H1 (cell line): ENCODE measurements around the gene RNF224. TPM values are rescaled to one million over a fixed set of nuclear protein-coding genes. Genes with fewer than 3 reads are reported as not detected.

Source experiments
- CTCF ChIA-PET: fragments of 300-600 bp; sonication (Branson Sonifier 250); formaldehyde crosslinking; loops from one replicate; lab custom pipeline; 2021; ENCODE audit not compliant: partially characterized antibody; lab: Charles Lee
- POLR2A ChIA-PET: fragments of 300-600 bp; sonication (Branson Sonifier 250); formaldehyde crosslinking; loops from one replicate; lab custom pipeline; 2021; ENCODE audit warnings: inconsistent platforms; ENCODE audit not compliant: partially characterized antibody; lab: Charles Lee
- DNase-seq, 2 experiments: peaks; one replicate each; pipeline versions ENCODE4 v3.0.0 to v3.0.0-alpha.2; 2010 to 2022; ENCODE audit warnings: low spot score in 2 of 2, low read depth in 1 of 2, mixed read lengths in 1 of 2
- FAIRE-seq: peaks from 2 replicates; lab custom pipeline; 2011; peaks lifted over from hg19 to GRCh38; lab: Jason Lieb, UNC
- H2AFZ ChIP-seq: 2 replicates; pipeline ENCODE4 v1.8.1; 2012; ENCODE audit warnings: low read length, inconsistent platforms
- H2AK5ac ChIP-seq: 2 replicates; pipeline ENCODE4 v1.6.1; 2013; ENCODE audit warnings: low read depth, low read length
- H2BK120ac ChIP-seq: replicated peaks from 2 replicates; pipeline ENCODE3; 2013; ENCODE audit warnings: low read depth, low read length, inconsistent platforms
- H2BK12ac ChIP-seq: 2 replicates; pipeline ENCODE4 v1.6.1; 2013; ENCODE audit warnings: low read depth, low read length
- H2BK15ac ChIP-seq: 2 replicates; pipeline ENCODE4 v1.6.1; 2013; ENCODE audit warnings: low read length
- H2BK20ac ChIP-seq: 2 replicates; pipeline ENCODE4 v1.6.1; 2013; ENCODE audit warnings: low read length
- H2BK5ac ChIP-seq: 2 replicates; pipeline ENCODE4 v1.6.1; 2013; ENCODE audit warnings: low read depth, low read length
- H3K14ac ChIP-seq: 2 replicates; pipeline ENCODE4 v1.6.1; 2013; ENCODE audit warnings: inconsistent platforms; ENCODE audit not compliant: insufficient read length
- H3K18ac ChIP-seq: 2 replicates; pipeline ENCODE4 v1.6.1; 2013; ENCODE audit warnings: low read length; ENCODE audit errors: extremely low read depth
- H3K23ac ChIP-seq: 2 replicates; pipeline ENCODE4 v1.6.1; 2013; ENCODE audit warnings: inconsistent platforms; ENCODE audit not compliant: insufficient read length
- H3K23me2 ChIP-seq: 2 replicates; pipeline ENCODE4 v1.6.1; 2013; ENCODE audit warnings: low read depth, low read length
- H3K27ac ChIP-seq: 2 replicates; pipeline ENCODE4 v1.6.1; 2011; ENCODE audit warnings: low read depth, low read length, inconsistent platforms
- H3K27me3 ChIP-seq, 4 experiments: replicated peaks in 1 of 4; 1 replicate in 1 of 4; 2 replicates in 3 of 4; pipeline versions ENCODE4 v1.6.1 to v1.8.1; 2011 to 2013; ENCODE audit warnings: low read length in 3 of 4, mild to moderate bottlenecking in 3 of 4, inconsistent platforms in 2 of 4, mixed read lengths in 2 of 4, moderate library complexity in 1 of 4; ENCODE audit not compliant: control insufficient read depth in 3 of 4, insufficient read depth in 3 of 4; ENCODE audit errors: extremely low read depth in 1 of 4
- H3K36me3 ChIP-seq, 4 experiments: 2 replicates each; pipeline versions ENCODE4 v1.6.1 to v1.8.1; 2011 to 2013; ENCODE audit warnings: mild to moderate bottlenecking in 4 of 4, low read length in 3 of 4, moderate library complexity in 2 of 4, control low read depth in 1 of 4, inconsistent platforms in 1 of 4; ENCODE audit not compliant: insufficient read depth in 4 of 4, control insufficient read depth in 2 of 4
- H3K4ac ChIP-seq: replicated peaks from 2 replicates; pipeline ENCODE3; 2013; ENCODE audit warnings: low read length, low read depth, mixed read lengths, inconsistent platforms; ENCODE audit not compliant: insufficient read length
- H3K4me1 ChIP-seq, 4 experiments: replicated peaks in 1 of 4; 1 replicate in 1 of 4; 2 replicates in 3 of 4; pipeline versions ENCODE4 v1.6.1 to v1.8.1; 2011 to 2013; ENCODE audit warnings: low read length in 3 of 4, inconsistent platforms in 2 of 4, mixed read lengths in 1 of 4; ENCODE audit not compliant: insufficient read depth in 4 of 4, control insufficient read depth in 3 of 4
- H3K4me2 ChIP-seq, 2 experiments: 2 replicates each; pipeline versions ENCODE4 v1.6.1 to v1.8.1; 2011 to 2013; ENCODE audit warnings: low read depth in 2 of 2, low read length in 2 of 2, control low read depth in 1 of 2, inconsistent platforms in 1 of 2, mild to moderate bottlenecking in 1 of 2; ENCODE audit not compliant: insufficient read depth in 1 of 2
- H3K4me3 ChIP-seq, 4 experiments: fragments of 200-600, 300-600 bp in 1 of 4; sonication (generic), shearing (Covaris generic), sonication (Bioruptor Twin) in 1 of 4; 2 replicates each; pipeline versions ENCODE4 v1.5.1 to v1.8.1; 2011 to 2016; ENCODE audit warnings: low read length in 4 of 4, low read depth in 3 of 4, control low read depth in 2 of 4, inconsistent platforms in 2 of 4, mild to moderate bottlenecking in 2 of 4, mixed read lengths in 1 of 4, moderate library complexity in 1 of 4; ENCODE audit not compliant: insufficient read depth in 2 of 4; ENCODE audit errors: extremely low read depth in 1 of 4
- H3K56ac ChIP-seq: replicated peaks from 2 replicates; pipeline ENCODE3; 2013; ENCODE audit warnings: low read depth, mild to moderate bottlenecking, mixed read lengths, low read length, inconsistent platforms; ENCODE audit not compliant: insufficient read length
- H3K79me1 ChIP-seq: 2 replicates; pipeline ENCODE4 v1.6.1; 2013; ENCODE audit warnings: low read depth, low read length, control low read depth
- H3K79me2 ChIP-seq, 2 experiments: 2 replicates each; pipeline versions ENCODE4 v1.6.1 to v1.8.1; 2012 to 2013; ENCODE audit warnings: low read length in 2 of 2, mild to moderate bottlenecking in 2 of 2, inconsistent platforms in 1 of 2; ENCODE audit not compliant: insufficient read depth in 2 of 2, control insufficient read depth in 1 of 2
- H3K9ac ChIP-seq, 4 experiments: replicated peaks in 1 of 4; 1 replicate in 1 of 4; 2 replicates in 3 of 4; pipeline versions ENCODE4 v1.6.1 to v1.8.1; 2011 to 2013; ENCODE audit warnings: low read depth in 3 of 4, low read length in 3 of 4, control low read depth in 2 of 4, mild to moderate bottlenecking in 2 of 4, moderate library complexity in 2 of 4, inconsistent platforms in 1 of 4; ENCODE audit errors: extremely low read depth in 1 of 4
- H3K9me3 ChIP-seq, 2 experiments: 2 replicates each; pipeline versions ENCODE4 v1.6.1 to v1.8.1; 2012 to 2013; ENCODE audit warnings: mild to moderate bottlenecking in 2 of 2, moderate library complexity in 2 of 2, control low read depth in 1 of 2, inconsistent platforms in 1 of 2, low read depth in 1 of 2, low read length in 1 of 2, mixed read lengths in 1 of 2; ENCODE audit not compliant: insufficient read depth in 2 of 2
- H4K20me1 ChIP-seq, 2 experiments: replicated peaks in 1 of 2; 2 replicates each; pipeline versions ENCODE3 to v1.8.1; 2011 to 2013; ENCODE audit warnings: inconsistent platforms in 2 of 2, low read length in 2 of 2, mild to moderate bottlenecking in 1 of 2; ENCODE audit not compliant: insufficient read depth in 2 of 2, control insufficient read depth in 1 of 2
- H4K5ac ChIP-seq: 2 replicates; pipeline ENCODE4 v1.6.1; 2013; ENCODE audit warnings: low read length, low read depth, mixed read lengths, inconsistent platforms; ENCODE audit not compliant: insufficient read length
- H4K8ac ChIP-seq: 2 replicates; pipeline ENCODE4 v1.8.0; 2013; ENCODE audit warnings: mild to moderate bottlenecking, moderate library complexity, low read length, inconsistent platforms; ENCODE audit not compliant: insufficient read depth; ENCODE audit errors: extremely low read depth
- H4K91ac ChIP-seq: replicated peaks from 2 replicates; pipeline ENCODE3; 2013; ENCODE audit warnings: low read length, mixed read lengths, inconsistent platforms; ENCODE audit not compliant: insufficient read length
- POLR2AphosphoS5 ChIP-seq: IDR thresholded peaks from 2 replicates; pipeline ENCODE4 v1.6.1; 2011; ENCODE audit warnings: low read depth, low read length
- SP1 ChIP-seq: IDR thresholded peaks from 2 replicates; pipeline ENCODE4 v1.6.1; 2011; ENCODE audit warnings: low read depth, low read length
- WGBS, 2 experiments: shearing (Covaris generic) in 1 of 2; methylation state at CpG; one replicate each; pipeline versions ENCODE4 v1.1.6 to v1.1.7; 2013 to 2015; ENCODE audit warnings: low lambda C conversion rate in 2 of 2, mixed read lengths in 2 of 2, inconsistent platforms in 1 of 2, low coverage in 1 of 2, missing lambda C conversion rate in 1 of 2; ENCODE audit not compliant: insufficient replicate concordance in 2 of 2, insufficient coverage in 1 of 2, insufficient read length in 1 of 2; ENCODE audit errors: extremely low coverage in 1 of 2, missing lambda C conversion rate in 1 of 2; 5-methylcytosine and 5-hydroxymethylcytosine counted together
- polyA plus RNA-seq, 7 experiments: library from polyadenylated mRNA; depleted of rRNA in 3 of 7; stranded (reverse) in 5 of 7; unstranded in 2 of 7; fragments of >200 nt in 5 of 7; fragments of 200-250 nt in 2 of 7; gene quantifications; 1 replicate in 5 of 7; 2 replicates in 1 of 7; 4 replicates in 1 of 7; pipeline versions ENCODE4 v1.2.1 to v1.2.3, GENCODE V29; 2011 to 2013; ENCODE audit warnings: missing spikeins in 2 of 7, mixed read lengths in 2 of 7
- total RNA-seq: library from RNA; stranded (reverse); fragmentation: NEBNext Ultra II Directional; extraction: Animal tissue kit (Norgen Biotek cat#: 25700); gene quantifications from 2 replicates; pipeline ENCODE4 v1.2.1, GENCODE V29; 2021
- TF ChIP-seq, protein P1 (sequence below): IDR thresholded peaks from 2 replicates; pipeline ENCODE4 v1.6.1; 2012; ENCODE audit warnings: inconsistent platforms

Gene RNF224
- total and polyA plus RNA-seq, 2 of the 8 experiments (the other 6 are each of a cell fraction or from before 2014, with no cell fraction given), result 0.24 TPM; not detected in 1

GRCh38 chr9:137242269-137243203, 15.2 kb downstream of the RNF224 start:
- Histone ChIP-seq H2BK20ac (no peak overlapping the region), H2BK12ac (no peak overlapping the region), H3K27ac (no peak overlapping the region), H2AFZ (no peak overlapping the region), H3K79me1 (peaks cover 5% of the 10 kb centered on the region), H3K4me2 (peak overlapping the region; percentile 76 to 87), H3K9ac (no peak overlapping the region; a peak in 1 of 7 replicates), H3K18ac (no peak overlapping the region), H2BK15ac (no peak overlapping the region), H3K79me2 (peaks cover 0 to 20% of the 10 kb centered on the region in 2 experiments; a peak in 2 of 4 replicates), H2BK5ac (no peak overlapping the region), H3K4ac (no peak overlapping the region), H2AK5ac (no peak overlapping the region), H3K23ac (no peak overlapping the region), H3K4me3 (peak overlapping the region; percentile 64 to 92 (median 74)), H3K14ac (no peak overlapping the region), H3K56ac (no peak overlapping the region), H3K27me3 (no peaks in the 10 kb centered on the region), H3K9me3 (no peaks in the 10 kb centered on the region), H3K36me3 (peaks cover 6 to 18% (median 15%) of the 10 kb centered on the region in 4 experiments; a peak in 7 of 8 replicates), H3K23me2 (peaks cover 5% of the 10 kb centered on the region; the same call in 1 of the 2 replicates), H4K20me1 (peaks cover 22 to 23% of the 10 kb centered on the region in 2 experiments), H2BK120ac (no peak overlapping the region), H4K91ac (no peak overlapping the region), H4K5ac (no peak overlapping the region), H4K8ac (no peak overlapping the region), H3K4me1 (peaks cover 0 to 20% (median 11%) of the 10 kb centered on the region in 4 experiments; a peak in 5 of 7 replicates)
- ChIA-PET POLR2A (interaction anchor here (0.6 to 69.9 kb wide), 18 partner anchors 8 to 267 kb away, joined by 3 to 1462 read pairs (median 4); partner anchors contain the start of genes ANAPC2, CYSRT1, NDOR1 and NELFB), CTCF (interaction anchor here (0.6 to 9.1 kb wide), 12 partner anchors 9 to 213 kb away, joined by 3 to 113 read pairs (median 5); partner anchors contain the start of genes CYSRT1, RNF208, RNF224 and SLC34A3)
- FAIRE-seq (no peak), DNase-seq (no peak)
- TF ChIP-seq POLR2AphosphoS5 (peak; percentile 12; the same call in 1 of the 2 replicates), SP1 (peak; percentile 32; the same call in 1 of the 2 replicates)
- TF ChIP-seq, protein P1, sequence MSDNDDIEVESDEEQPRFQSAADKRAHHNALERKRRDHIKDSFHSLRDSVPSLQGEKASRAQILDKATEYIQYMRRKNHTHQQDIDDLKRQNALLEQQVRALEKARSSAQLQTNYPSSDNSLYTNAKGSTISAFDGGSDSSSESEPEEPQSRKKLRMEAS, result no peak
- 89% methylated on average over 36 of the region's 36 CpGs; no CpG with 5 or more reads in 1 of the 2 experiments for WGBS, 2 experiments
